Bronchial epithelial cell (primary cell): ENCODE results near the gene TIMM17B. TPM values are rescaled to one million over a fixed set of nuclear protein-coding genes. Genes with fewer than 3 reads are reported as not detected.
A peak's percentile ranks its signal among the peaks of the same experiment; 100 is the strongest.

ENCODE experiments used
- DNase-seq: peaks from one replicate; pipeline ENCODE4 v3.0.0-alpha.2; 2010; ENCODE audit warnings: low read depth
- FAIRE-seq: peaks from 2 replicates; lab custom pipeline; 2011; peaks lifted over from hg19 to GRCh38; lab: Jason Lieb, UNC
- H3K27me3 ChIP-seq: 2 replicates; pipeline ENCODE4 v1.5.1; 2011; ENCODE audit warnings: low read length; ENCODE audit not compliant: control insufficient read depth, insufficient read depth
- H3K36me3 ChIP-seq: 2 replicates; pipeline ENCODE4 v1.5.1; 2011; ENCODE audit warnings: low read length; ENCODE audit not compliant: control insufficient read depth, insufficient read depth
- H3K4me3 ChIP-seq: 2 replicates; pipeline ENCODE4 v1.5.1; 2011; ENCODE audit warnings: mild to moderate bottlenecking, low read depth, low read length, control low read depth
- CTCF ChIP-seq: IDR thresholded peaks from 2 replicates; pipeline ENCODE4 v1.5.1; 2011; ENCODE audit warnings: mild to moderate bottlenecking, moderate library complexity, low read length, control low read depth, inconsistent platforms; ENCODE audit not compliant: insufficient read depth, severe bottlenecking
- total RNA-seq: library from RNA; depleted of rRNA; stranded (reverse); fragments of >200 nt; gene quantifications from 2 replicates; pipeline ENCODE4 v1.2.1, GENCODE V29; 2014

The TIMM17B gene
- total RNA-seq, 1 donor from 2014 or later: 28.2 TPM

GRCh38 chrX:48919947-48920717, 22.6 kb upstream of the TIMM17B start:
- Histone ChIP-seq H3K36me3 (peaks cover 6% of the 10 kb centered on the region), H3K4me3 (no peak overlapping the region), H3K27me3 (no peaks in the 10 kb centered on the region)
- DNase-seq (no peak), FAIRE-seq (peak; percentile 94)
- TF ChIP-seq CTCF: no peak

GRCh38 chrX:48919360-48919841, 21.8 kb upstream of the TIMM17B start:
- Histone ChIP-seq H3K27me3 (no peaks in the 10 kb centered on the region), H3K4me3 (peak overlapping the region; percentile 56), H3K36me3 (peaks cover 6% of the 10 kb centered on the region)
- DNase-seq: no peak
- FAIRE-seq: no peak
- TF ChIP-seq CTCF: no peak

GRCh38 chrX:48918643-48919340, 21.2 kb upstream of the TIMM17B start, which contains the start of gene PIM2:
Gene PIM2, minus strand, starts transcription at chrX:48919024. Its CDS starts 190 bp downstream, at chrX:48918834.
- DNase-seq: peak; percentile 84

GRCh38 chrX:48918301-48918642, 20.7 kb upstream of the TIMM17B start:
- DNase-seq (no peak), FAIRE-seq (no peak)
- no peak for TF ChIP-seq CTCF

More at GRCh38 chrX:48918643-48919340, 21.2 kb upstream of the TIMM17B start, which contains the start of gene PIM2:
- no peak for TF ChIP-seq CTCF
- Histone ChIP-seq H3K36me3 (peaks cover 6% of the 10 kb centered on the region), H3K27me3 (no peaks in the 10 kb centered on the region), H3K4me3 (peak within 1 kb of the TSS; percentile 56)
- FAIRE-seq: no peak

GRCh38 chrX:48917139-48918001, 19.8 kb upstream of the TIMM17B start:
- Histone ChIP-seq H3K27me3 (no peaks in the 10 kb centered on the region), H3K36me3 (peaks cover 3% of the 10 kb centered on the region), H3K4me3 (peak overlapping the region; percentile 56)
- TF ChIP-seq CTCF: peak; percentile 89
- FAIRE-seq: no peak
- DNase-seq: peak; percentile 79

More at GRCh38 chrX:48918301-48918642, 20.7 kb upstream of the TIMM17B start:
- Histone ChIP-seq H3K36me3 (peaks cover 4% of the 10 kb centered on the region), H3K27me3 (no peaks in the 10 kb centered on the region), H3K4me3 (peak overlapping the region; percentile 56)
